PFSK-1 (cell line): Measurements from ENCODE around the gene PRDM8.

Source experiments
- FOXP2 ChIP-seq: optimal IDR thresholded peaks from 2 replicates; pipeline ENCODE3; 2011; ENCODE audit warnings: borderline replicate concordance, control low read depth, inconsistent platforms; ENCODE audit not compliant: insufficient read depth; ENCODE audit errors: extremely low read length, extremely low read depth
- REST ChIP-seq, 2 experiments: IDR thresholded peaks; 2 replicates each; pipeline versions ENCODE4 v1.6.1 to v1.8.0; 2011 to 2012; ENCODE audit warnings: low read depth in 2 of 2, low read length in 2 of 2, control low read depth in 1 of 2, inconsistent platforms in 1 of 2, mild to moderate bottlenecking in 1 of 2, moderate library complexity in 1 of 2; ENCODE audit not compliant: insufficient read depth in 1 of 2
- SIN3A ChIP-seq: IDR thresholded peaks from 2 replicates; pipeline ENCODE4 v1.6.1; 2012; ENCODE audit warnings: mild to moderate bottlenecking, low read length, moderate library complexity, borderline replicate concordance; ENCODE audit not compliant: insufficient read depth

GRCh38 chr4:80188801-80189458, 8.4 kb upstream of the PRDM8 start:
- TF ChIP-seq SIN3A (no peak), FOXP2 (no peak), REST (IDR thresholded peaks at IDR 0.05; ENCODE audit: insufficient read depth in 1 of 2, low read depth in 2 of 2, low read length in 2 of 2) (no peak)
